GM19438 (cell line): Measurements from ENCODE around the gene SLC16A1.
"Not testable (repeated sequence)": the region's sequence is repeated elsewhere in the genome, so short reads cannot be mapped to it uniquely, and the experiment has no call there.

Experiments
- ATAC-seq: cut with Tn5 transposase; IDR thresholded peaks from one replicate; pipeline ENCODE4 v1.9.1; 2021; ENCODE audit warnings: low read depth; ENCODE audit not compliant: unreplicated experiment

The SLC16A1 gene

DNA sequence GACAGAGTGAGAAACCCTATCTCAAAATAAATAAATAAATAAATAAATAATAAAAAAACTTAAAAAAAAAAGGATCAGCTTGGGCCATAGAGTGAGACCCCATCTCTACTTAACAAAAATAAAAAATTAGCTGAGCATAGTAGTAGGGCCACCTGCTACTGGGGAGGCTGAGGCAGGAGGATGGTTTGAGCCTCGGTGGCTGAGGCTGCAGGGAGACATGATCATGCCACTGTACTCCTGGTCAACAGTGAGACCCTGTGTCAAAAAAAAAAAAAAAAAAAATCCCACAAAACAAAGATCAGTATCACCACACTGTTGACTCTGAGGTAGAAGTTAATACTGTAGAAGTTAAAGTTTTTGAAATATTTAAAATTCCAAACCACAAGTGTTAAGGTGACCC is 29.1 kb downstream of the SLC16A1 start:
- ATAC-seq, result no peak

DNA sequence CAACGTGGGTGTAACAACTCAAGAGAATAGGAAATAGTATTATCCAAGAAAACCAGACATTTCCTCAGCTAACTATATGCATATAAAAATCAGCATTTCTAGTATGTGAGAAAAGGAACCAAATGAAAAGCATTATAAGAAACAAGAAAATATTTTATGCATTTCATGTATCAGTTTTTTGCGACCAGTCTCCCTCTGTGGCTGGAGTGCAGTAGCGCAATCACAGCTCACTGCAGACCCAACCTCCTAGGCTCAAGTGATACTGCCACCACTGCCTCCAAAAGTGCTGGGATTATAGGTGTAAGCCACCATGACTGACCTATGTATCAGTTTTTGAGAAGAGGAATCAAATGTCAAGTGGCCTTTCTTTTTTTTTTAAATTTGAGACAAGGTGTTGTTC is 31.0 kb downstream of the SLC16A1 start:
- ATAC-seq, result no peak

DNA sequence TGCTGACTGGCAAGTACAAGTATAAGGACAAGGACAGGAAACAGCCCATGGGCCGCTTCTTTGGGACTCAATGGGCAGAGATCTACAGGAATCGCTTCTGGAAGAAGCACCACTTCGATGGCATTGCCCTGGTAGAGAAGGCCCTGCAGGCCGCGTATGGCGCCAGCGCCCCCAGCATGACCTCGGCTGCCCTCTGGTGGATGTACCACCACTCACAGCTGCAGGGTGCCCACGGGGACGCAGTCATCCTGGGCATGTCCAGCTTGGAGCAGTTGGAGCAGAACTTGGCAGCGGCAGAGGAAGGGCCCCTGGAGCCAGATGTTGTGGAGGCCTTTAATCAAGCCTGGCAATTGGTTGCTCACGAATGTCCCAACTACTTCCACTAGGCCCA is 32.0 kb downstream of the SLC16A1 start:
- ATAC-seq, result no peak

GRCh38 chr1:112923234-112923958 is 32.6 kb downstream of the SLC16A1 start:
- no peak for ATAC-seq

- ATAC-seq, result no peak
Measured at GRCh38 chr1:112911506-112912220, 44.3 kb downstream of the SLC16A1 start.

DNA sequence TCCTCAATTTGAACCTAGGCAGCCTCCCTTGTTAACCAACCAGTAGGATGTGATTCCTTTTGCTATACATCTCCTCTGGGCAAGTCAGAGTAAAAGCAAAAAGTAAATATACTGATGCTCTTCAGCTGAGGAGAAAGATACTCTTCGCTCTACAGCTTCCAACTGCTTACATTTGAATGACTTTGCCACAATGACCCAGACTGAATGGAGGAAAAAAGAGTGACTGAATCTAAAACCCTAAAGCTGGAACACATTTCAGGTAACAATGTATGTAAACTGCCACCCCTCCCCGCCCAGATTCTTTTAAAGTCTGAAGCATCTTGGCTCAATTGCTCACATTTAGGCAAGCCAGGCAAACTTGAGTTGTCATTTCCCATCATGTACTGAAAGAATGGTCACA is 46.1 kb downstream of the SLC16A1 start:
- ATAC-seq, result no peak

GRCh38 chr1:112906150-112906698 is 49.8 kb downstream of the SLC16A1 start:
- no peak for ATAC-seq

- no peak for ATAC-seq
Measured at GRCh38 chr1:112905395-112906149, 50.4 kb downstream of the SLC16A1 start.

DNA sequence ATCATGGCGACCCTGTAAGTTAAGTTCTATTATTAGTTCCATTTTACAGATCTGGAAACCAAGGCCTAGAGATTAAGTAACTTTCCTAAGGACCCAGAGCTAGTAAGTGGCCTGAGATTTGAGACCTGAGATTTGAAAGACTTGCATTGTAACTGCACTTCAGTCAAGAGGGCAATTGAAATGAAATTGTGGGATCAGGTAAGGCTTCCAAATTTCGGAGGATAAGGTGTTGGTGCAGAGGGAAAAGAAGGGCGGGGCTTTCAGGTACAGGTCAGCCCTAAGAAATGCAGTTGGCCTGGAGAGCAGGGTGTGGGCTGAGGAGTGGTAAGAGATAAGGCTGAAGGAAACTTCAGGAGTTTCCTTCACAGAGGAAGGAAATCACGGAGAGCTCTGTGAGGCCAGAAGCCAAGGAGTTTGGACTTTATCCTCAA is 51.1 kb downstream of the SLC16A1 start:
- ATAC-seq, result no peak

GRCh38 chr1:112904071-112904830 is 51.7 kb downstream of the SLC16A1 start:
- no peak for ATAC-seq

GRCh38 chr1:112902221-112902620 is 53.8 kb downstream of the SLC16A1 start:
- ATAC-seq, result no peak

GRCh38 chr1:112901387-112901786 is 54.6 kb downstream of the SLC16A1 start:
- no peak for ATAC-seq

DNA sequence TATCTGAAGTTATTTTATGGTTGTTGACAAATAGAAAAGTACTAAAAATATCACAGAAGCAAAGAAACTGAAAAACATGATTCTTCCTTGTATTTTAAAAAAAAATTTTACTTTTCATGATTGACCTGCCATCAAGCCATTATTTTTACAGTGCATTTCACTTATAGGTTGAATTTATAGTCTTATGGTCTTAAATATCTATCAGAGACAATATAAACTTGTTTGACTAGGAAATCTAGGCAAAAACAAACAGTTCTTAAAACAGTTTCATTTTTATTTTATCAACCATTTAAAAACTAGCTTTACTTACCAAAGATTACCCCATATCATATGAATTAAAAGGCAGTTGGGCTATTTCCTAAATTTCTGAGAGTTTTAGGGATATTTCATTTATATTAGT is 59.2 kb downstream of the SLC16A1 start:
- no peak for ATAC-seq

DNA sequence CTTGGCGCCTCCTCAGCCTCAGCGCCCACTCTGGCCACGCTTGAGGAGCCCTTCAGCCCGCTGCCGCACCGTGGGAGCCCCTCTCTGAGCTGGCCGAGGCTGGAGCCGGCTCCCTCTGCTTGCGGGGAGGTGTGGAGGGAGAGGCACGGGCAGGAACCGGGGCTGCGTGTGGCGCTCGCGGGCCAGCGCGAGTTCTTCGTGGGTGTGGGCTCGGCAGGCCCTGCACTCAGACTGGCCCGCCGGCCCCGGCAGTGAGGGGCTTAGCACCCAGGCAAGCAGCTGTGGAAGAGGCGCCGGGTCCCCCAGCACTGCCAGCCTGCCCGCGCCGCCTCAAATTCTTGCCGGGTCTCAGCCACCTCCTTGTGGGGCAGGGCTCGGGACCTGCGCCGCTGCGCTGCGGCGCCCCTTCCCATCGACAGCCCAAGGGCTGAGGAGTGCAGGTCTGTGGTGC is 61.4 kb downstream of the SLC16A1 start:
- ATAC-seq, result no peak

DNA sequence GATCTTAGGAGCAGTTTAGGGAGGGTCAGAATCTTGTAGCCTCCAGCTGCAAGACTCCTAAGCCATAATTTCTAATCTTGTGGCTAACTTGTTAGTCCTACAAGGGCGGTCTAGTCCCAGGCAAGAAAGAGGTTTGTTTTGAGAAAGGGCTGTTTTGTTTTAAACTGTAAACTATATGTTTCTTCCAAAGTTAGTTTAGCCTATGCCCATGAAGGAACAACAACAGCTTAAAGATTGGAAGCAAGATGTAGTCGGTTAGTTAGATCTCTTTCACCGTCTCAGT is 62.0 kb downstream of the SLC16A1 start:
- ATAC-seq, result no peak

DNA sequence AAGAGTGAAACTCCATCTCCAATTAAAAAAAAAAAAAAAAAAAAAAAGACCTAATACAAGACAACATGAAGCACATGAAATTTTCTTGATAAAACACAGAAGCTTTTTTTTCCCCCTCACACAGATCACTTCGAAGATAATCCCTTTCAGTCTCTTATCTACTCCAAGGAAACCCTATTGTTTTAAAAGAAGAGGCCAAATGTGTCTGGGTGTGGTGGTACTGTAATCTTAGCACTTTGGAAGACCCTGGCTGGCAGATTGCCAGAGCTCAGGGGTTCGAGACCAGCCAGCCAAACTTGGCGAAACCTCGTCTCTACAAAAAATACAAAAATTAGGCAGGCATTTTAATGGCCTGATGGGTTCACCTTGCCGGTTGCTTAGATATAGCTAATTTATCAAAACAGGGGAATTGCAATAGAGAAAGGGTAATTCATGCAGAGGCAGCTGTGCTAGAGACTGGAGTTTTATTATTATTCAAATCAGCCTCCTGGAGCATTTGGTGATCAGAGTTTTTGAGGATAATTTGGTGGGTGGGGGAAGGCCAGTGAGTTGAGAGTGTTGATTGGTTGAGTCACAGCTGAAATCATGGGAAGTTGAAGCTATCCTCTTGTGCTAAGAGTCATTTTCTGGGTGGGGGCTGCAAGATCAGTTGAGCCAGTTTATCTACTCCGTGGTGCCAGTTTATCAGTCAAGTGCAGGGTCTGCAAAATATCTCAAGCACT is 62.5 kb downstream of the SLC16A1 start:
- ATAC-seq, result no peak

DNA sequence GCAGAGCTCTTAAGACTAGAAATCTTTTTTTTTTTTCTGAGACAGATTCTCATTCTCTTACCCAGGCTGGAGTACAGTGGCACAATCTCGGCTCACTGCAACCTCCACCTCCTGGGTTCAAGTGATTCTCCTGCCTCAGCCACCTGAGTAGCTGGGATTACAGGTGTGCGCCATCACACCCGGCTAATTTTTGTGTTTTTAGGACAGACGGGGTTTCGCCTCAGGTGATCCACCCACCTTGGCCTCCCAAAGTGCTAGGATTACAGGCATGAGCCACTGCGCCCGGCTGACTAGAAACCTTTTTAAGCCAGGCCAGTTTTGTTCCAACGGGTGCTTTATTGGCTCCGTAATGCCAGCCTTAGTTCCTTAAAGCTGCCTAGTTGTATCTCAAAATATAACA is 66.1 kb downstream of the SLC16A1 start:
- ATAC-seq, result not testable (repeated sequence)

GRCh38 chr1:112889052-112889768 is 66.8 kb downstream of the SLC16A1 start:
- ATAC-seq, result no peak

DNA sequence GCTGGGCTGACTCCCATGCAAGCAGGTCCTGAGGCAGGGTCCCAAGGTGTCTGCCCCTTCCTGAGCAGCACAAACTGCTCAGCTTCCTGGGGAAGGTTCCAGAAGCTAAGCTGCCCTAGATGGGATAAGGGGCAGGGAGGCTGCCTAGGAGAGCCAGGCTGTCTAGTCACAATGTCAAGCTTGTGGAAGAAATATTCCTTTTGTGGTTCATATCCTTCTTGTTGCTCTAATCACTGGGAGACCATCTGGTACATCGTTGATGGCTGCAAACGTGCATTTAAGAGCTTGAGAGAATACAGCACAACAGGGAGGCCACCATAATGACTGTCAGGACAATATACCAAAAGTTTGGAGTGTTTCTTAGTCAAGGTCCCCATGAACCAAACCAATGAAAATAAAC is 67.4 kb downstream of the SLC16A1 start:
- ATAC-seq, result no peak
